Measurements from ENCODE around the gene ZSCAN31.

- TF ChIP-seq CTCF (IDR thresholded peaks at IDR 0.05) (no peak), POLR2AphosphoS5 (IDR thresholded peaks at IDR 0.05) (no peak), POLR2A (IDR thresholded peaks at IDR 0.05) (no peak)
Measured at GRCh38 chr6:28274888-28275287, 61.1 kb downstream of the ZSCAN31 start.

All from breast epithelium (tissue), 3 donors.